GM10847 (cell line): ENCODE measurements around the gene IHH.

Source experiments
- POLR2A ChIP-seq: IDR thresholded peaks from 2 replicates; pipeline ENCODE4 v1.6.1; 2011; ENCODE audit not compliant: insufficient read length; ENCODE audit errors: extremely low read depth

The IHH gene

DNA sequence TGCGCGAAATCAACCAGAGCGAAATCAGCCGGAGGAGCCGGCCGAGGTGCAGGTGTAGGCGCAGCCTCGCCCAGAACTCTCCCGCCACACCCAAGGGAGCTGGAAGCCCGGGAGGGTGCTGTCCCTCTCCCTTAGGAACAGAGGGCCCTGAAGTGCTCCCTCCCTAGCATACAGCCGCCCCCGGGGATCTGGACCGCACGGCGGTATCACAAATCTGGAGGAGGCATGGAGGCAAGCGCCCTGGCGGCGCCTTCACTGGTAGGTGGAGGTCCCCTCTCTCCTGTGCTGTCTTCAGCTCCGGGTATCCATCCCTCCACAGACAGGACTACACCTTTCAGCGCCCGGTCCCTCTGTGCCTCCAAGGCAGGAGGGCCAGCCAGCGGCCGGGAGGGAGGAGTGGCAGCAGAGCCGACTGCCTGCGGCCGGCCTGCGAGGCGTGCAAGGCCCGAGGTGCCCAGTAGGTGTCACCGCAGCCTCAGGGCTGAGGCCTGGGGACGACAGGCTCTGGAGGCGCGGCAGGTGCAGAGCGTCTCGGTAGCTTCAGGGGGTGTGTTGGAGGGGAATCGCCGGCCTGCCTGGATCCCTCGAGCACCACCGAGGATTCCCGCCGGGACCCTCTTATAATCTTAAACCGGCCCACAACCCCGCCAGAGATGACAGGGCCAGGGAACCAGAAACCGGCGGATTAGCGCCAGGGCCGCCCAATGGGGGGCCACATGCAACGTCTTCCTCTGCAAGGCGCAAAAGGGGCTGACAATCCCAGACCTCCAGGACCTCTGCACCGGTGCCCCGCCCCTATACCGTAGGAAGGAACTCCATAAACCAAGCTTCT lies 2.8 kb downstream of the IHH start:
- no peak for TF ChIP-seq POLR2A

DNA sequence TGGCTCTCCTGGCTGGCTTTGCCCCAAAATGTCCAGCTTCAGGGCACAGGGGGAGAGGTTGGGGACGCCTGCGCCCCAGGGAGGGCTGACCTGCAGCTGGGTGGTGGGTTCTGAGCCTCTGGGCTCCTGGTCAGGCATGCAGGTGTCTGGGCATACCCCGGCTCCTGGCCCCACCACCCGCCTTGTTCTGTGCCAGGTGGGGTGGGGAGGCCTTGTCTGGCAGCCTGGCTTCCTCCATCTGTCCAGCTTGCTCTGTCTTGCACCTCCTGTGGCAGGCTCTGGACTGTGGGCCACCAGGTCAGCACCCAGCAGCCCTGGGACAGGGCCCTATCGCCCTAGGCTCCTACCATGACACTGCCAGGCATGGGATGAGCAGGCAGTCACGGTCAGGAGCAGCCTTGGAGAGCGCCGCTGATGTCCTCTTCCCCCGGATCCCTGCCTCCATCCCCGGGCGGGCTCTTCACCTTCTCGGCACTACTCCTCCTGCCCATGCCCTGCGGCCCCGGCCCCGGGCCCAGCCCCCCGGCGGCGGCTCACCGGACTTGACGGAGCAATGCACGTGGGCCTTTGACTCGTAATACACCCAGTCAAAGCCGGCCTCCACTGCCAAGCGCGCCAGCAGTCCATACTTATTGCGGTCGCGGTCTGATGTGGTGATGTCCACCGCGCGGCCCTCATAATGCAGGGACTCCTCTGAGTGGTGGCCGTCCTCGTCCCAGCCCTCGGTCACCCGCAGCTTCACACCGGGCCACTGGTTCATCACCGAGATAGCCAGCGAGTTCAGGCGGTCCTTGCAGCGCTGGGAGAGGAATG lies 3.6 kb downstream of the IHH start:
- no peak for TF ChIP-seq POLR2A

DNA sequence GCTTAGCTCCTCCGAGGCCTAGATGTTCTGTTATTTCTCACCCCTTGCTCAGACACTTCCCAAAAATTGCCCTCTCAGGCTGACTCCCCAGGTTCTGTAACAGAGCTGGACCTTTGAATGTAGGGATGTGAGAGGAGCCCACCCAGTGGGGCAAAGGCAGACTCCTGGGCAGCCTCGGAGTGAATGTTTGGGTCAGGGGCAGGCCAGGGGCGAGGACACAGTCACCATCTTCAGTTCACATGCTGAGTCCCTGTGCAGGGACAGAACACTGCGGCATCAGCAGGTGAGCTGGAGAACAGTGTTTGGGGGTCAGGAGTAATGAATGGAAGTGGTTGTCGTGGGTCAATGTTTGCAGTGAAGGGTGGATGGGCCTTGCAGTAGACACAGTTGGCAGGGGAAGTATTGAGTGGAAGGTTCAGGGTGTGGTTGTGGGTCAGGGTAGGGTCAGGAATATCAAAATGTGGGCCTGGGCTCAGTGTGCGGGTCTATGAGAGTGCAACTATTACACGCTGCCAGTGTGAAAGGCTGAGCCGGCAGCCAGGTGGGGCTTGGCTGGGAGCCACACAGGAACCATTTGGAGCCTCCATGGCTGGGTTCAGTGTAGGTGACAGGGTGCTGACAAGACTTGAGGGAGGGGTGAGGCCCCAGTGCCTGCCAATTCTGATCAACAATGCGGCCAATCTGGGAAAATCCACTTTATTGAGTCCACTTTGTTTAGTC lies 4.4 kb downstream of the IHH start:
- no peak for TF ChIP-seq POLR2A

DNA sequence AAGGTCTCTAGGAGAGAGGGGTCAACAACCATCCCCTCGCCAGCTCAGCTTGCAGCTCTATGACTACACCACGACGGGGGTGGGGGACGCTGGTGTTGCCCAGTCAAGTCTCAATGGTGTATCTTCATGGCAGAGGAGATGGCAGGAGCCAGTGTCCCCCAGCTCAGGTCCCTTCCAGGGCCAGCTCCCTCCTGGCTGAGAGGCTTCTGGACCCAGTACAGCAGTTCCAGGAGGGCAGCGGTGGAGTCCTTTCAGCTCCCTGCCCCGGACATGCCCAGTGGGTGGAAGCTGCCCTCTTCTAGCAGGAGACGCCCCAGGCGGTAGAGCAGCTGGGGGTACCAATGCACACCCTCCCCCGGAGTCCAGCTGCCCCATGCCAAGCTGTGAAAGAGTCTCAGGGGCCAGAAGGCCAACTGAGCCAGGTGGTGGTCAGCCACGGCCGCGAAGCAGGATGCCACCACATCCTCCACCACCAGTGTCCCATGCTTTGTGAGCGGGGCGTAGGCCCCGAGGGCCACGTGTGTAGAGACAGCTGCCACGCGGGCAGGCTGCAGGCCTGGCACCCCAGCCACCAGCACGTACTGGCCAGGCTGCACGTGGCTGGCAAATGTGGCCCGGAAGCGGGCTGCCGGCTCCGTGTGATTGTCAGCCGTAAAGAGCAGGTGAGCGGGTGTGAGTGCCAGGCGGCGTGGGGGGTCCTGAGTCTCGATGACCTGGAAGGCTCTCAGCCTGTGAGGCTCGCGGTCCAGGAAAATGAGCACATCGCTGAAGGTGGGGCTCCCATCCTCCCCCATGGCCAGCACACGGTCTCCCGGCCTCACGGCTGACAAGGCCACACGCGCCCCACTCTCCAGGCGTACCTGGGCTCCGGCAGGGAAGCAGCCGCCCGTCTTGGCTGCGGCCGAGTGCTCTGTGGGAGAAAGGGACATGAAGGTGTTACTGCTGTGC lies 5.5 kb downstream of the IHH start:
- TF ChIP-seq POLR2A, result no peak

DNA sequence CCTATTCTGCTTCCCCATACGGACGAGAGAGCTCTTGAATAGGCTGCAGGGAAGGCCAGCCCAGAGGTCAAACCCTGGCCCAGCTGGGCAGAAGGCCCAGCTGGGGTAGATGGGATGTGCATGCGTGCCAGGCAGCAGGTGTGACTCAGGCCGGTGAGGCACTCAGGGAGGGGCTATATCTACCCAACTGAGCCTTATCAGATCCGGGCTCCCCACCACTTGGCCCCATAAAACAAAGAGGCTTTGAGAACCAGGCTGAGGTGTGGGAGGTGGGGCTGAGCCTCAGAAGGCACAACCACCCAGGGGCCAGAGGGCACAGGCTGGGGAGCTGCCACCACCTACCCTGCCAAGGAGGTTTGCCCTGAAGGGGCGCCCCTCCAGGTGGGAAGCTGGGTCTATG lies 11.4 kb downstream of the IHH start:
- no peak for TF ChIP-seq POLR2A

DNA sequence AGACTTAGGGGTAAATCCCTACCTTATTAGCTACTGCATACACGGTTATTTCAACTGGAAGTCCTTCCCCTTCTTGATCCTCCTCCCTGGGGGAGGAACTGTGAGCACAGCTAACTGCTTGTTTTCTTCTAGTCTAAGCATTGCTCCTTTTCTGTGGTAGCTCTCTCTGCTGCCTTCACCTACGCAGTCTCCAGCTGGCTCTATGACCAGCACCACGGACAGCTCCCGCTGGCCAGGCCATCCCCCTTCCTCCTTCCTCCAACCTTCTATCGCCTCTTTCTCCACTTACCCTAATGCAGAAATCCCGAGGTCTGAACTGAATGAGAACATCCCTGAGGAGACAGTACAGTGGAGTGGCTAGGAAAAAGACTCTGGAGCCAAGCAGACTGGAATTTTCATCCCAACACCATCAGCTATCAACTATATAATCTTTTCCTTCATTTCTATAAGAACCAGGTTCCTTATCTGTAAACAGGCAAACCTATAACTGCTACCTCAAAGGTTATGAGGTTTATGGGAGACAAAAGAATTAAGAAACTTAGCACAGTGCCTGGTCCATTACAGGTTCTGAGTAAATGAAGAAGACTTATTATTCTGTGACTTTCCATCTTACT lies 14.7 kb downstream of the IHH start:
- no peak for TF ChIP-seq POLR2A

DNA sequence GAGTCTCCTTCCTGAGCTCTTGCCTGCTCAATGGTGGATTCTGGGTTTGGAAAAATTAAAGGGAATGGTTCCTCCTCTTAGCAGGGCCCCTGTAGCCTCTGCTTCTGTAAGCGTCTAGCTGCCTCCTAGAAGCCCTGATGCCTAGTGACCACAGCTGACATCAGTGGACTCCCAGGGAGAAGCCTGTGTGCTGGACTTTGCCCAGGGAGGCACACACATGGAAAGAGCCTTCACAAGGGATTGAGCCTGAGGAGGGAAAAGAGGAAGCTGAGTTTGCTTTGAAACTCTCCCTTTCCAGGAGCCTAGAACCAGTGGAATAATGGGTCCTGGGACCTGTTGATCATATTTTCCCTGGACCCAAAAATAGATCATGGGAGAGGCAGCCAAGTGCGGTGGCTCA lies 18.0 kb downstream of the IHH start:
- TF ChIP-seq POLR2A, result no peak

DNA sequence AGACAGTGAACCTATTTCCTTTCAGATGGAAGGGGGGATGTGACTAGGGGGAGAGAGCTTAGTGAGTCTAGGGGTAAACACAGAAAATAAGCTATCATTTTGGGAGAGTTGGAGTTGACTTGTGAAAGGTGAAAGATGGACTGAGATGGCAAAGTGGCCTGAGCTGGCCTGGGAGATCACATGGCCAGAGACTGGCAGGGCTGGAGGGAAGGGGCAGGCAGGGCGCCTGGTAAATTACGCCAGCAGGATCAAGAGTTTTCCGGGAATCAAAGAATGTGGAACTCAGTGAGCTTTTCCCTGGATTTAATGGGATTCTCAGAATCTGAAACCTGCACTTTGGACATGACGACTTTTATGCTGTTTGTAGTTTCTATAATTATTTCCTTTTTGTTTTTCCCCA lies 18.6 kb downstream of the IHH start:
- TF ChIP-seq POLR2A, result no peak

DNA sequence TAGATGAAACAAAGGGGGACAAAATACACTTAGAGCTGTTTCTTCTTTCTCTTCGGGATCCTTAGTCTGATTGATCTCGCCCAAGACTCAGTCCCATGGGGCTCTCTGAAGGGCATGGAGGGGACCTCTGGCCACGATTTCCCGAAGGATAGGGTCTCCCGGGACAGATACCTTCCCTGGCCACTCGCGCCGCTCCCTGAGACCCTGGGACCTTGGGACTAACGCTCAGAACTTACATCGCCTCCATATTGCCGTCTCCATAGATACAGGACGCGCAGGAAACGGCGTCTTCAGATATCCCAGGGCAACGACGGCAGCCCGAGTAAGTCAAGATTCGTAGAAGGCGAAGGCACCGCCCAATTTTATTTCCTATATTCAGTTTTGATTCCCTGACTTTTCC lies 19.5 kb downstream of the IHH start, which contains the start of gene CFAP65:
CFAP65 (minus strand) TSS at position 265 of the 400 bp plus-strand sequence. CDS start 2,468 bp downstream, outside the sequence.
- no peak for TF ChIP-seq POLR2A

DNA sequence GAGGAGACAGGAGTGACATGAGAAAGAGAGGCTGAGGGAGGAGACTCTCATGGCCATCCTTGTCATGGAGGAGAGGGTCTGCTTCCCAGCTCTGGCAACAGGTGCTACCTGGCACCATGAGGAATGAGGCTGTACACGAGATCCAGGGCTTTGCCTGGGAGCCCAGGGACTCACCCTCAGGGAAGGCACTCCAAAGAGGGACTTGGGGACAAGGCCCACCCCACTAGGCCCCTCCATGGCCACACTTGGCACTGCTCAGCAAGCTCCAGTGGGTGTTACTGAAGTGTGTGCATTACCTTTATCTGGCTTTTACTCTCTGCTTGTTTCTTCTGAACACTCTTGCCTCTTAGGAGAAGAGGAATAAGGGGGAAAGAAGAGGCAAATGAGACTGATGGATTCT lies 22.1 kb downstream of the IHH start:
- TF ChIP-seq POLR2A, result no peak

DNA sequence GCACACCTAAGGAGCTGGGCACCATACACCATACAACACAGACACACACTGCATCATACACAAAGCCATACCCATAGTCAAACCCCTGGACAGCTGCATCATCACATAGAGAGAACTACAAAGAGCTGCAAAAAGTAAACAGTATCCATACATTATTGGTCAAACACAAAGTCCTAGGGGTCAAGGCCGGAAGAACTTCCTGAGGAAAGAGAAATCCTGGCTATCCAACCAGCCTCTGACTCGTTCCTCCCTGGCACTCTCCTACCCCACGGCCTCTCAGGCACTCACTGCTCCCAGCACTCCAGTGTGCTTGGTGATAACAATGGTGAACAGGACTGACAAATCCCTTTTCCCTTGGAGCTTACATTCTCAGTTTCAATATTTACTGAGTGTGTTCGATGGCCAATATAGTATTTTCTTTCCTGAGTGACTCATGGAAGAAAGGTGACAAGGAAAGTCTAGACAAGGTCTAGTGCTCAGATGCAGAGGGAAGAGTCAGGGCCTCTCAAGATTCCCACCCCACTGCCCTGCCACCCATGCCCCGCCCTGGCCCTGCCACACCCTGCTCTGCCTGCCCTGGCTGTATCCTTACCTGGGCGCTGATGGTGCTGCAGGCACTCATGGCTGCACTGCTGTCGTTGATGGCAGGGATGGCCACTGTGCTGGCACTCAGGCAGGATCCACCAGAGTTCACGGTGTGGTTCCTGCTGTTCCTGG lies 22.8 kb downstream of the IHH start:
- TF ChIP-seq POLR2A, result no peak

DNA sequence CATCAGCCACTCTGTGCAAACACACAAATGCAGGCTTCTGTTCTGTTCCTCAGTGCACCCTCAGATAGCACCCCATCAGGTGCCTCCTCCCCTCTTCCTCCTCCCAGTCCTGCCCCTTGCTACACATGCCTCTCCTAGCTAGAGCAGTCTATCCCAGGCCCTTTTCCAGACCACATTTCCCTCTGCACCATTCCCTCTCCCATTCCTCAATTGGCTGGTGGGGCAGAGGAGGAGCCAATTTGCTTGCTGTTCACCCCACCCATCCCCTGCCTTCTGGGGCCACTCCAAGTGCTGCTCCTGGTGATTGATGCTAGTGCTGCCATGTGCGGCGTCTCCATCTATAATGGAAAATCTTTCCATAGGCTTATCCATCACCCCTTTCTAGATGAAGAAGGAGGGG lies 24.8 kb downstream of the IHH start:
- TF ChIP-seq POLR2A, result no peak

DNA sequence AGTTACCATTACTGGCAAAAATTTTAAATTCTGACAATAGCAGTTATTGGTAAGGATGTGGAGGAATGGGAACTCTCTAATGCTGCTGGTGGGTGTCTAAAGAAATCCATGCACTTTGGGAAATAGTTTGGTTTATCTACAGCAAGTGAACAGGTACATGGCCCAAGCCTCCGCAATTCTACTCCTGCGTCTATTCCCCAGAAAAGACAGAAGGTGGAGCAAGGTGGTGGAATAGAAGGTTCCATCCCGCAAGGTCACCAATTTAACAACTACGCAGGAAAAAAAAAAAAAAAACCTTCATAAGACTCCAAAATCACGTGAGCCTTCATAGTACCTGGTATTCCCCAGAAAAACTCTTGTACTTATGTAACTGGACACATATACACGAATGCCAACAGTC lies 25.9 kb downstream of the IHH start:
- TF ChIP-seq POLR2A, result no peak
